CD4-positive, CD25-positive, alpha-beta regulatory T cell (primary cell): ENCODE results near the gene LAMA3. TPM values are rescaled to one million over a fixed set of nuclear protein-coding genes. Genes with fewer than 3 reads are reported as not detected.

ENCODE experiments used
- ATAC-seq, 2 donors: fragments of 150-1000 bp; cut with Tn5 transposase; one replicate each; pipeline ENCODE4 v1.10.0; 2021; ENCODE audit warnings: low read depth in 2 of 2, moderate number of reproducible peaks in 2 of 2, moderate library complexity in 1 of 2
- DNase-seq, 3 donors: peaks; one replicate each; pipeline versions ENCODE4 v3.0.0 to v3.0.0-alpha.2; 2012 to 2022; ENCODE audit warnings: mixed read lengths in 1 of 3
- H3K27ac ChIP-seq: one replicate; pipeline ENCODE4 v1.7.0; 2013; ENCODE audit warnings: mild to moderate bottlenecking, low read length; ENCODE audit not compliant: insufficient read depth, poor library complexity, severe bottlenecking
- H3K27me3 ChIP-seq: one replicate; pipeline ENCODE4 v1.7.0; 2013; ENCODE audit warnings: low read length; ENCODE audit not compliant: control insufficient read depth, insufficient read depth
- H3K36me3 ChIP-seq: one replicate; pipeline ENCODE4 v1.7.0; 2013; ENCODE audit warnings: mild to moderate bottlenecking, low read length, moderate library complexity; ENCODE audit not compliant: control insufficient read depth, insufficient read depth
- H3K4me1 ChIP-seq: 2 replicates; pipeline ENCODE4 v1.7.0; 2013; ENCODE audit warnings: mild to moderate bottlenecking, low read length; ENCODE audit not compliant: insufficient read depth, control insufficient read depth, poor library complexity, severe bottlenecking
- H3K4me3 ChIP-seq: one replicate; pipeline ENCODE4 v1.7.0; 2013; ENCODE audit warnings: low read depth, mild to moderate bottlenecking, low read length, moderate library complexity
- H3K9me3 ChIP-seq, 2 experiments: 1 replicate in 1 of 2; 2 replicates in 1 of 2; pipeline ENCODE4 v1.7.0; 2013; ENCODE audit warnings: low read length in 2 of 2, mild to moderate bottlenecking in 1 of 2, moderate library complexity in 1 of 2; ENCODE audit not compliant: control insufficient read depth in 2 of 2
- H3K27ac Mint-ChIP-seq, 3 donors: one replicate each; pipeline ENCODE4 v1.8.0; 2020 to 2022; ENCODE audit warnings: mild to moderate bottlenecking in 3 of 3, mixed read lengths in 3 of 3, moderate library complexity in 2 of 3
- H3K27me3 Mint-ChIP-seq: one replicate; pipeline ENCODE4 v1.8.0; 2022; ENCODE audit warnings: mild to moderate bottlenecking, mixed read lengths
- H3K36me3 Mint-ChIP-seq: one replicate; pipeline ENCODE4 v1.8.0; 2020; ENCODE audit warnings: mixed read lengths
- H3K4me1 Mint-ChIP-seq, 4 donors: one replicate each; pipeline ENCODE4 v1.8.0; 2020 to 2022; ENCODE audit warnings: mixed read lengths in 4 of 4, mild to moderate bottlenecking in 1 of 4
- H3K4me3 Mint-ChIP-seq, 4 donors: one replicate each; pipeline ENCODE4 v1.8.0; 2020 to 2022; ENCODE audit warnings: mild to moderate bottlenecking in 4 of 4, mixed read lengths in 4 of 4, moderate library complexity in 3 of 4
- H3K9me3 Mint-ChIP-seq, 7 donors: one replicate each; pipeline ENCODE4 v1.8.0; 2020 to 2022; ENCODE audit warnings: mixed read lengths in 7 of 7, mild to moderate bottlenecking in 3 of 7, moderate library complexity in 2 of 7
- polyA plus RNA-seq, 4 donors: library from polyadenylated mRNA; unstranded; fragments of 300-500 nt; fragmentation: Illumina TruSeq; gene quantifications; one replicate each; pipeline ENCODE4 v1.2.3, GENCODE V29; 2021
- total RNA-seq: library from RNA; stranded (reverse); gene quantifications from one replicate; pipeline ENCODE4 v1.2.3, GENCODE V29; 2022

The LAMA3 gene
- total and polyA plus RNA-seq, 5 donors from 2014 or later, result 0.31 TPM; not detected in 4

- ATAC-seq (peak; percentile 70 to 77), DNase-seq (peak; percentile 26 to 75 (median 35))
- peak within 1 kb of the TSS; percentile 13 to 61 (median 59) for H3K27ac Mint-ChIP-seq
- H3K9me3 Mint-ChIP-seq, result peaks cover 0 to 5% (median 0%) of the 10 kb centered on the region in 7 donors
- H3K27me3 ChIP-seq, result peaks cover 27% of the 10 kb centered on the region
- H3K4me1 Mint-ChIP-seq, result peaks cover 8 to 26% (median 14%) of the 10 kb centered on the region in 4 donors
- H3K36me3 Mint-ChIP-seq, result no peaks in the 10 kb centered on the region
- peak within 1 kb of the TSS; percentile 83 to 91 (median 86) for H3K4me3 Mint-ChIP-seq
- H3K4me3 ChIP-seq, result peak within 1 kb of the TSS; percentile 72
- H3K36me3 ChIP-seq, result no peaks in the 10 kb centered on the region
- H3K27me3 Mint-ChIP-seq, result peaks cover 82% of the 10 kb centered on the region
- no peak within 1 kb of the TSS for H3K27ac ChIP-seq
- no peaks in the 10 kb centered on the region for H3K9me3 ChIP-seq
- H3K4me1 ChIP-seq, result peaks cover 21% of the 10 kb centered on the region
These were observed 26.7 kb upstream of the LAMA3 start, which contains the start of gene ANKRD29 for GRCh38 chr18:23662309-23663263. Gene ANKRD29, minus strand, starts transcription at chr18:23662911. Its CDS starts 181 bp downstream, at chr18:23662730.

DNA sequence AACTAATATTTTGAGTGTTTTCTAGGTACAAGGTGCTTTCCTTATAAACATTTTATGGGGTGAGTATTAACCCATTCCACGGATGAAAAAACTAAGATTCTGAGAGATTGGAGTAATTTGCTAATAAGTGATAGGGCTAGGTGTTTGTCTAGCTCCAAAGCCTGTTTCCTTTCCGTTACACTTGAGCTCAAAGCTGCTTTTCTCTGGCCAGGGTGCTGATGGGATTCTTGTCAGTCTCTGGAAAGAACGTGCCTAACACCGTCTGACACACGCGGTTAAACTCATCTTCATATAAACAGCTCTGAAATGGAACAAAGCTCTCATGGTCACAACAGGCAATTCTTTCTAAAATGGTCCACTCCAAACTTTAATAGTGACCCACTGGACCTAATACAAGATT, 24.6 kb upstream of the LAMA3 start:
- H3K27ac ChIP-seq, result no peak overlapping the region
- H3K27me3 ChIP-seq, result peaks cover 27% of the 10 kb centered on the region
- Mint-ChIP-seq H3K9me3 (peaks cover 0 to 3% (median 0%) of the 10 kb centered on the region in 7 donors), H3K36me3 (no peaks in the 10 kb centered on the region), H3K4me1 (peaks cover 8 to 26% (median 14%) of the 10 kb centered on the region in 4 donors), H3K27me3 (peaks cover 65% of the 10 kb centered on the region), H3K27ac (no peak overlapping the region), H3K4me3 (peak overlapping the region in 1 of 4 donors; percentile 50)
- ATAC-seq, result no peak
- no peak overlapping the region for H3K4me3 ChIP-seq
- no peak for DNase-seq
- no peaks in the 10 kb centered on the region for H3K9me3 ChIP-seq
- peaks cover 21% of the 10 kb centered on the region for H3K4me1 ChIP-seq
- no peaks in the 10 kb centered on the region for H3K36me3 ChIP-seq

DNA sequence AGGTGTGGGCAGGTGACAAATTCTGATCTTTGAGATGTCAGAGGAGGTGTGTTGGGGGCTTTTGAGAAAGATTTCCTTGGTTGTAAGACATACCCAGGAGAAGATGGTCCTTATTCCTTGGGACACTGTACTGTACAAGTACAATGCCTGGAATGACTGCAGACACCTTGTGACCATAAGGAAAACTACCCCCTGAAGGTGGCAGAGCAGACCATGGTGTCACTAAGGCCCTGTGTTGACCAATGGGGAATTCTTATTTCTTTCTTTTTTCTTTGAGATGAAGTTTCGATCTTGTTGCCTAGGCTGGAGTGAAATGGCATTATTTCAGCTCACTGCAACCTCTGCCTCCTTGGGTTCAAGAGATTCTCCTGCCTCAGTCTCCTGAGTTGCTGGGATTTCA, 22.1 kb upstream of the LAMA3 start:
- H3K27ac ChIP-seq, result no peak overlapping the region
- Mint-ChIP-seq H3K27me3 (peaks cover 49% of the 10 kb centered on the region), H3K4me1 (peaks cover 5 to 14% (median 8%) of the 10 kb centered on the region in 4 donors), H3K27ac (no peak overlapping the region), H3K4me3 (peak overlapping the region in 1 of 4 donors; percentile 39), H3K9me3 (no peaks in the 10 kb centered on the region), H3K36me3 (no peaks in the 10 kb centered on the region)
- DNase-seq (no peak), ATAC-seq (no peak)
- no peaks in the 10 kb centered on the region for H3K36me3 ChIP-seq
- no peak overlapping the region for H3K4me3 ChIP-seq
- peaks cover 16% of the 10 kb centered on the region for H3K27me3 ChIP-seq
- no peaks in the 10 kb centered on the region for H3K9me3 ChIP-seq
- peaks cover 11% of the 10 kb centered on the region for H3K4me1 ChIP-seq

- Mint-ChIP-seq H3K36me3 (no peaks in the 10 kb centered on the region), H3K27me3 (peaks cover 44% of the 10 kb centered on the region), H3K4me3 (no peak overlapping the region), H3K9me3 (no peaks in the 10 kb centered on the region), H3K27ac (no peak overlapping the region), H3K4me1 (peaks cover 0 to 6% (median 2%) of the 10 kb centered on the region in 4 donors)
- Histone ChIP-seq H3K9me3 (no peaks in the 10 kb centered on the region), H3K27me3 (peaks cover 14% of the 10 kb centered on the region), H3K4me3 (no peak overlapping the region), H3K4me1 (no peaks in the 10 kb centered on the region), H3K27ac (no peak overlapping the region), H3K36me3 (no peaks in the 10 kb centered on the region)
- ATAC-seq, result no peak
- no peak for DNase-seq
These were observed 20.5 kb upstream of the LAMA3 start for GRCh38 chr18:23668731-23669130.

- Histone ChIP-seq H3K27me3 (peaks cover 14% of the 10 kb centered on the region), H3K27ac (no peak overlapping the region), H3K9me3 (no peaks in the 10 kb centered on the region), H3K4me3 (no peak overlapping the region), H3K4me1 (no peaks in the 10 kb centered on the region), H3K36me3 (no peaks in the 10 kb centered on the region)
- Mint-ChIP-seq H3K4me1 (peaks cover 0 to 6% (median 2%) of the 10 kb centered on the region in 4 donors), H3K9me3 (no peaks in the 10 kb centered on the region), H3K4me3 (no peak overlapping the region), H3K36me3 (no peaks in the 10 kb centered on the region), H3K27ac (no peak overlapping the region), H3K27me3 (peaks cover 48% of the 10 kb centered on the region)
- no peak for ATAC-seq
- no peak for DNase-seq
These were observed 20.0 kb upstream of the LAMA3 start for GRCh38 chr18:23669202-23669766.

DNA sequence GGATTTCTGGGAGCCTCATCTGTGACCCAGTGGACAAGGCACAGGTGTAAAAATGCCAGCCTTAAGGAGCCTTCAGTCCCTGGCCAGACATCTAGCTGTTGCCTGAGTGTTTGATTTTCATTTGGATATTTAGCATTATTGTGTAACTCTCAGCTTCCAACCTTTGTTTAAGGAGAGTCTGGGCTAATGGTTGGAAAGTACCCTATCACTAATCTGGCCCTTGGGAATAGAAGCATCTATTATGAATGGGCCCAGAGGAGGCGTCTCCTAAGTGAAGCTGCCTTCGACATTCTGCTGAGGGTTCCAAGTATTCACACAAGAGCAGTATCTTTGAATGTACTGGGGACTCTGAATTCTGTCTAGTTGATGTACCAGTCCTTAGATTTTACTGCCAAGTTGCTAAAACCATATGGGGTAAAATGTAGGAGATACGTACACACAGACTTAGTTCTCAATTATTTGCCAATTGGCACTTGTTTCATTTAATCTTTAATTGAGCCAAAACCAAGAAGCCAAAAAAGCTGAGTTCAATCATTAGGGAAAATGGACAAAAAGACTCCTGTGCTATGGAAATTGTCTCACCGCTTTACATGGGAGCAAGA, 19.3 kb upstream of the LAMA3 start:
- ATAC-seq, result no peak
- Mint-ChIP-seq H3K9me3 (no peaks in the 10 kb centered on the region), H3K4me3 (no peak overlapping the region), H3K27ac (no peak overlapping the region), H3K36me3 (no peaks in the 10 kb centered on the region), H3K4me1 (peaks cover 0 to 6% (median 2%) of the 10 kb centered on the region in 4 donors), H3K27me3 (peaks cover 43% of the 10 kb centered on the region)
- DNase-seq, result no peak
- no peaks in the 10 kb centered on the region for H3K4me1 ChIP-seq
- no peaks in the 10 kb centered on the region for H3K9me3 ChIP-seq
- no peak overlapping the region for H3K4me3 ChIP-seq
- no peaks in the 10 kb centered on the region for H3K36me3 ChIP-seq
- H3K27ac ChIP-seq, result no peak overlapping the region
- peaks cover 11% of the 10 kb centered on the region for H3K27me3 ChIP-seq

DNA sequence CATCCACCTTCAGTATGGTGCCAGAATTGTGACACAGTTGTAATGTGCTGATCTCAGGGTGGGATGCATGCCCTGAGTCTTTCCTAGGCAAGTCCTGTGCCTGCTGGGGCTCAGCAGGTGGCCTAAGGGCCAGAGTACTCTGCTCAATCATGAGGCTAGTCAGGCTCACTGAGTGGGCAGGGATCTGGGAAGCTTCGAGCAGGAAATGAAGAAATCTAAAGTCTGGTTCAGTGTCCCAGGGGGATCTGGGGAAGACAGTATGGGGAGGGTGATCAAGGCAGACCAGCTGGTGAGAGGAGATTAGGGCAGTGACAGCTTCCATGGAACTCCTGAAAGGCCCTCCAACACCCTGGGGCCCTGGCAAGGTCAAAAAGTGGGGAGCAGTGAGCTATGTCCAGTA, 17.7 kb upstream of the LAMA3 start:
- Histone ChIP-seq H3K4me1 (no peaks in the 10 kb centered on the region), H3K27ac (no peak overlapping the region), H3K4me3 (no peak overlapping the region), H3K9me3 (no peaks in the 10 kb centered on the region), H3K27me3 (peaks cover 12% of the 10 kb centered on the region), H3K36me3 (no peaks in the 10 kb centered on the region)
- Mint-ChIP-seq H3K4me1 (peaks cover 0 to 3% (median 0%) of the 10 kb centered on the region in 4 donors), H3K36me3 (no peaks in the 10 kb centered on the region), H3K27me3 (peaks cover 38% of the 10 kb centered on the region), H3K27ac (no peak overlapping the region), H3K4me3 (no peak overlapping the region), H3K9me3 (peaks cover 0 to 1% (median 0%) of the 10 kb centered on the region in 7 donors)
- no peak for DNase-seq
- no peak for ATAC-seq
